GM21528 (cell line): ENCODE results near the gene MED9.
"Not testable (repeated sequence)": the region's sequence is repeated elsewhere in the genome, so short reads cannot be mapped to it uniquely, and the experiment has no call there.

Source experiments
- ATAC-seq: cut with Tn5 transposase; IDR thresholded peaks from one replicate; pipeline ENCODE4 v1.9.1; 2021; ENCODE audit warnings: mild to moderate bottlenecking, moderate library complexity; ENCODE audit not compliant: unreplicated experiment, low FRiP score

MED9 gene

GRCh38 chr17:17485420-17485819, 8.6 kb downstream of the MED9 start:
- ATAC-seq = no peak

- ATAC-seq = not testable (repeated sequence)
These were observed 9.6 kb downstream of the MED9 start for GRCh38 chr17:17486416-17486815.

GRCh38 chr17:17487998-17488397, 11.2 kb downstream of the MED9 start:
- no peak for ATAC-seq

GRCh38 chr17:17491031-17491471, 14.3 kb downstream of the MED9 start:
- ATAC-seq = no peak

GRCh38 chr17:17491546-17491988, 14.8 kb downstream of the MED9 start:
- no peak for ATAC-seq

- ATAC-seq = no peak
These were observed 15.3 kb downstream of the MED9 start for GRCh38 chr17:17492085-17492484.

GRCh38 chr17:17492571-17492970, 15.8 kb downstream of the MED9 start:
- no peak for ATAC-seq

- ATAC-seq = no peak
These were observed 16.6 kb downstream of the MED9 start for GRCh38 chr17:17493249-17493985.

GRCh38 chr17:17493986-17494466, 17.2 kb downstream of the MED9 start:
- no peak for ATAC-seq

- no peak for ATAC-seq
These were observed 17.7 kb downstream of the MED9 start for GRCh38 chr17:17494499-17494869.

GRCh38 chr17:17494870-17495535, 18.2 kb downstream of the MED9 start:
- ATAC-seq = no peak

GRCh38 chr17:17495536-17496188, 18.9 kb downstream of the MED9 start:
- ATAC-seq = no peak

GRCh38 chr17:17496189-17497064, 19.6 kb downstream of the MED9 start, which contains the start of gene RASD1:
Gene RASD1, minus strand, starts transcription at chr17:17496395. Its CDS starts 214 bp downstream, at chr17:17496181.
- peak; percentile 68 for ATAC-seq

GRCh38 chr17:17497065-17497844, 20.5 kb downstream of the MED9 start:
- peak; percentile 19 for ATAC-seq

GRCh38 chr17:17497845-17498520, 21.2 kb downstream of the MED9 start:
- no peak for ATAC-seq

GRCh38 chr17:17498606-17499301, 22.0 kb downstream of the MED9 start:
- ATAC-seq = no peak

GRCh38 chr17:17499402-17500145, 22.8 kb downstream of the MED9 start:
- no peak for ATAC-seq
